GM12801 (cell line): ENCODE results near the gene P2RY2.

Experiments used
- TF ChIP-seq, protein P1 (sequence below): IDR thresholded peaks from one replicate; pipeline ENCODE4 v1.5.1; 2011; ENCODE audit warnings: control low read depth; ENCODE audit not compliant: insufficient read length; ENCODE audit errors: extremely low read depth

The P2RY2 gene

DNA sequence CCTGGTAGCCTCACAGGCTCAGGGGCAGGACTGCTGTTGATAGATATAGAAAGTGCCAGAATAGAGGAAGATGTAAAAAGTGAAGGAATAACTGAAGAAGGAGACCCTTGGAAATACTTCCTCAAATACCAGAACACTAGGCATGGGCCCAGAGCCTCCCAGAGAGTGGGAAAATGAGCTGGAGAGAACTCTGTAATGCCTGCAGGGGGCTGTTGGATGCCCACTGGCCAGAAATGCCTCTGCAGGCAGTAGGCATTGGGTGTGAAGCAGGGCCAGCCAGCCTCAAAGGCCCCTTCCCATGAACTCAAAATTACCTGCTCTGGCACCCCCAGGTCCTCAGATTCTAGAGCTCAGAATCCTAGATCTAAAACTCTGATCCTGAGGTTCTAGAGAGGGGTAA, 15.1 kb downstream of the P2RY2 start:
- TF ChIP-seq, protein P1, sequence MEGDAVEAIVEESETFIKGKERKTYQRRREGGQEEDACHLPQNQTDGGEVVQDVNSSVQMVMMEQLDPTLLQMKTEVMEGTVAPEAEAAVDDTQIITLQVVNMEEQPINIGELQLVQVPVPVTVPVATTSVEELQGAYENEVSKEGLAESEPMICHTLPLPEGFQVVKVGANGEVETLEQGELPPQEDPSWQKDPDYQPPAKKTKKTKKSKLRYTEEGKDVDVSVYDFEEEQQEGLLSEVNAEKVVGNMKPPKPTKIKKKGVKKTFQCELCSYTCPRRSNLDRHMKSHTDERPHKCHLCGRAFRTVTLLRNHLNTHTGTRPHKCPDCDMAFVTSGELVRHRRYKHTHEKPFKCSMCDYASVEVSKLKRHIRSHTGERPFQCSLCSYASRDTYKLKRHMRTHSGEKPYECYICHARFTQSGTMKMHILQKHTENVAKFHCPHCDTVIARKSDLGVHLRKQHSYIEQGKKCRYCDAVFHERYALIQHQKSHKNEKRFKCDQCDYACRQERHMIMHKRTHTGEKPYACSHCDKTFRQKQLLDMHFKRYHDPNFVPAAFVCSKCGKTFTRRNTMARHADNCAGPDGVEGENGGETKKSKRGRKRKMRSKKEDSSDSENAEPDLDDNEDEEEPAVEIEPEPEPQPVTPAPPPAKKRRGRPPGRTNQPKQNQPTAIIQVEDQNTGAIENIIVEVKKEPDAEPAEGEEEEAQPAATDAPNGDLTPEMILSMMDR = no peak

DNA sequence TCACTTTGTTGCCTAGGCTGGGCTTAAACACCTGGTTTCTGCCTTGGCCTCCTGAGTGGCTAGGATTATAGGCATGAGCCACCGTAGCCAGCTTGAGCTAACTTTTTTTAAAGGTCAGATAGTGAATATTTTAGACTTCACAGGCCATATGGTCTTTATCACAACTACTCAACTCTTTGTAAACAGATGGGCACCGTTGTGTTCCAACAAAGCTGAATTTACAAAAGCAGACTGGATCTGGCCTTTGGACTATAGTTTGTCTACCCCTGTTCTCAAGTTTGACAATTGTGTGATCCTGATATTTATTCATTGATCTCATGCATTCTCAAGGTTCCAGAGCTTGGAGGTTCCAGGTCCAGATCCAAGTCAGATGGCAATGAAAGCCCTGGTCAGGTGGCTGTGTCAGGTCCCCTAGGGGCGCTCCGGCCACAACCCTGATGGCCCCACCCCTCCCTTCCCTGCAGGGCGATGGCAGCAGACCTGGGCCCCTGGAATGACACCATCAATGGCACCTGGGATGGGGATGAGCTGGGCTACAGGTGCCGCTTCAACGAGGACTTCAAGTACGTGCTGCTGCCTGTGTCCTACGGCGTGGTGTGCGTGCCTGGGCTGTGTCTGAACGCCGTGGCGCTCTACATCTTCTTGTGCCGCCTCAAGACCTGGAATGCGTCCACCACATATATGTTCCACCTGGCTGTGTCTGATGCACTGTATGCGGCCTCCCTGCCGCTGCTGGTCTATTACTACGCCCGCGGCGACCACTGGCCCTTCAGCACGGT, 15.8 kb downstream of the P2RY2 start:
- TF ChIP-seq, protein P1 = no peak

DNA sequence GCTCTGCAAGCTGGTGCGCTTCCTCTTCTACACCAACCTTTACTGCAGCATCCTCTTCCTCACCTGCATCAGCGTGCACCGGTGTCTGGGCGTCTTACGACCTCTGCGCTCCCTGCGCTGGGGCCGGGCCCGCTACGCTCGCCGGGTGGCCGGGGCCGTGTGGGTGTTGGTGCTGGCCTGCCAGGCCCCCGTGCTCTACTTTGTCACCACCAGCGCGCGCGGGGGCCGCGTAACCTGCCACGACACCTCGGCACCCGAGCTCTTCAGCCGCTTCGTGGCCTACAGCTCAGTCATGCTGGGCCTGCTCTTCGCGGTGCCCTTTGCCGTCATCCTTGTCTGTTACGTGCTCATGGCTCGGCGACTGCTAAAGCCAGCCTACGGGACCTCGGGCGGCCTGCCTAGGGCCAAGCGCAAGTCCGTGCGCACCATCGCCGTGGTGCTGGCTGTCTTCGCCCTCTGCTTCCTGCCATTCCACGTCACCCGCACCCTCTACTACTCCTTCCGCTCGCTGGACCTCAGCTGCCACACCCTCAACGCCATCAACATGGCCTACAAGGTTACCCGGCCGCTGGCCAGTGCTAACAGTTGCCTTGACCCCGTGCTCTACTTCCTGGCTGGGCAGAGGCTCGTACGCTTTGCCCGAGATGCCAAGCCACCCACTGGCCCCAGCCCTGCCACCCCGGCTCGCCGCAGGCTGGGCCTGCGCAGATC, 16.5 kb downstream of the P2RY2 start:
- TF ChIP-seq, protein P1 = no peak

DNA sequence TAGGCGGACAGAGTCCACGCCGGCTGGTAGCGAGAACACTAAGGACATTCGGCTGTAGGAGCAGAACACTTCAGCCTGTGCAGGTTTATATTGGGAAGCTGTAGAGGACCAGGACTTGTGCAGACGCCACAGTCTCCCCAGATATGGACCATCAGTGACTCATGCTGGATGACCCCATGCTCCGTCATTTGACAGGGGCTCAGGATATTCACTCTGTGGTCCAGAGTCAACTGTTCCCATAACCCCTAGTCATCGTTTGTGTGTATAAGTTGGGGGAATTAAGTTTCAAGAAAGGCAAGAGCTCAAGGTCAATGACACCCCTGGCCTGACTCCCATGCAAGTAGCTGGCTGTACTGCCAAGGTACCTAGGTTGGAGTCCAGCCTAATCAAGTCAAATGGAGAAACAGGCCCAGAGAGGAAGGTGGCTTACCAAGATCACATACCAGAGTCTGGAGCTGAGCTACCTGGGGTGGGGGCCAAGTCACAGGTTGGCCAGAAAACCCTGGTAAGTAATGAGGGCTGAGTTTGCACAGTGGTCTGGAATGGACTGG, 17.2 kb downstream of the P2RY2 start:
- TF ChIP-seq, protein P1 = no peak

DNA sequence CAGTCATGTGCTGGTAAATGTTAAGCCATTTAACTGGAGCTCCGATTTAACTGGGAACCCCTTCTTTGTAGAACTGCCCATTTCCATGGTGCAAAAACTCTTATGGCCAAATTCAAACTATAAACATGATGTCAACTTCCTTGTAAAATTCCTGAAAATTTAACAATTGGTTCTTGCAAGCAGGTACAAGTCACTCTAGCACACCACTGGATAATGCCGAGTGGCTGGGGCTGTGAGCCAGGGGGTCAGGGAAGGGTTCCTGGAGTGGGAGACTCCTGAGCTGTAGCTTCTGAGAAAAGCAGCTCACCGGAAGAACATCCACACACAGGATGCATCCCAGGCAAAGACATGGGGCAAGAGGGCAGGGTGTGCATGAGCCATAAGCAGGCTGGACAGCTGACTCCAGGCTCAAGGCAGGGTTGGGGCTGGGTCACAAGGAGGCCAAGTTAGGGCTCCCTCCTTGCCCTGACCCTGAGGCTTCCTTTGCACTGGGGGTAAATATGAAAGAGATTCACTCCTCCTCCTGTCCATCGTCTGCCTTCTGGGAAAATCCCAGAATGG, 18.2 kb downstream of the P2RY2 start:
- TF ChIP-seq, protein P1 = no peak

DNA sequence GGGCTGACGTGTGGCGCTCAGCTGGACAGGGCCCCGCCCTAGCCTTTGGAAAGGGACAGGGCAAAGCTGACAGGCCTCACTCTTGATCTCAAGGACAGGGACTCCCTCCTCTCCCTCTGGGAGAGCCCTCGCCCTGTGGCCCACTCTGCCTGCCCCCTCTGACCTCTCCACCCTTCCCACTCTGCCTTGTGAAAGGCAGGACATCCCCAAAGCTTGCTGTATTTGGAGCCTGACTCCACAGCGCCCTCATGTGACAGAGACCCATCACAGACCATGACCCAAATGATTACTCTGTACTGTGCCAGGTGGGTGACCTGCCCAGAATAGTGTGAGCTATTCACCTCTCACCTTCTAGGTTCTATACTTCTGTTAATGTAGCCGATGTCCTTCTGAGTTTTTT, 18.8 kb downstream of the P2RY2 start:
- TF ChIP-seq, protein P1 = no peak
